Testis (tissue), 2 donors: ENCODE data around the gene CPT2.

Source experiments
- CTCF ChIP-seq, 3 experiments: fragments of 450-650 bp in 2 of 3; fragments of 200-600 bp in 1 of 3; sonication (generic) in 1 of 3; IDR thresholded peaks; one replicate each; pipeline ENCODE4 v1.5.1; 2016 to 2019; ENCODE audit warnings: antibody characterized with exemption in 3 of 3, mild to moderate bottlenecking in 2 of 3, moderate library complexity in 1 of 3
- POLR2A ChIP-seq: fragments of 450-650 bp; IDR thresholded peaks from one replicate; pipeline ENCODE4 v1.6.1; 2017; ENCODE audit warnings: antibody characterized with exemption, mild to moderate bottlenecking, moderate library complexity

GRCh38 chr1:53182111-53182593, 14.5 kb upstream of the CPT2 start:
- TF ChIP-seq CTCF (IDR thresholded peaks at IDR 0.05) (peak; percentile 91 to 93 (median 93)), POLR2A (no peak)
